GM18511 (cell line): ENCODE data around the gene PLTP.
"Not testable (repeated sequence)": the region's sequence is repeated elsewhere in the genome, so short reads cannot be mapped to it uniquely, and the experiment has no call there.

ENCODE experiments used
- ATAC-seq: cut with Tn5 transposase; IDR thresholded peaks from one replicate; pipeline ENCODE4 v1.9.1; 2021; ENCODE audit warnings: mild to moderate bottlenecking, moderate library complexity; ENCODE audit not compliant: unreplicated experiment

PLTP gene

DNA sequence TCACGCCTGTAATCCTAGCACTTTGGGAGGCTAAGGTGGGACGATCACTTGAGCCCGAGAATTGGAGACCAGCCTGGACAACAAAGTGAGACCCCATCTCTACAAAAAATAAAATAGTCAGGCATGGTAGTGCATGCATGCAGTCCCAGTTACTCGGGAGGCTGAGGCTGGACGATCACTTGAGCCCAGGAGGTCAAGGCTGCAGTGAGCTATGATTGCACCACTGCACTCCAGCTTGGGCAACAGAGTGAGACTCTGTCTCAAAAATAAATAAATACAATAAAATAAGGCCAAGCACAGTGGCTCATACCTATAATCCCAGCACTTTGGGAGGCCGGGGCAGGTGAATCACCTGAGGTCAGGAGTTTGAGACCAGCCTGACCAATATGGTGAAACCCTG is 10.6 kb downstream of the PLTP start:
- ATAC-seq, result not testable (repeated sequence)

DNA sequence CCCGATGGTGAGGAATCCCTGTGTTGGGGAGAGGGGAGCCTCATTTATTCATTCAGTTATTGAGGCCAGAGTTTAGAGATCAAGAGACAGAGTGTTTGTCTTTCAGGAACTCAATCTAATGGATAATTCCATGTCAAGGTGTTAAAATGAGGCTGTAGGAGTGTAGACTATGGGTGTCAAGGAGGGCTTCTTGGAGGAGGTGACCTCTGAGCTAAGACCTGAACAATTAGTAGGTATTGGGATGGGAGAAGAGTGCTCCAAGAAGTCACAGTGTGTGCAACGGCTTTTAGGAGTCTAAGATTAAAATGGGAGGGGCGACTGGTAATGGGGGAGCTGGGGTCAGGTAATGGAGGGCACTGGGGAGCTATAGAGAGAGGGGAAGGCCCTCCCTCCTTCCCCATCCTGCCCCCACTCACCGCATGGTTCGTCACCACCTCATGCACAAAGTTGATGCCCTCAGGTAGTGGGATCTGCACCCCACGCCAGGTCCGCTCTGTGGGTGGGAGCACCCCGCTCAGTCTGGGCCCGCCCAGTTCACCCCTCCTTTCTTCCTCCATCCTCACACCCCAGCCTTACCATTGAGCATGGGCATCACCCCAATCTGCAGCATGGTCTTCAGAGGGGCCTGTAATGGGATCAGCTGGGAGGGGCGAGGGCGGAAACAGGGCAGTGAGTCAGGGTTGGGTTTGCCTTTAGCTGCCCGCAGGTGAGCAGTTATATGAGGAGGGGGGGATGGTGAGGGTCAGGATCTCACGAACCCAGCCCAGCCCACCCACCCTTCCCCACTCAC is 12.7 kb downstream of the PLTP start:
- ATAC-seq, result no peak

DNA sequence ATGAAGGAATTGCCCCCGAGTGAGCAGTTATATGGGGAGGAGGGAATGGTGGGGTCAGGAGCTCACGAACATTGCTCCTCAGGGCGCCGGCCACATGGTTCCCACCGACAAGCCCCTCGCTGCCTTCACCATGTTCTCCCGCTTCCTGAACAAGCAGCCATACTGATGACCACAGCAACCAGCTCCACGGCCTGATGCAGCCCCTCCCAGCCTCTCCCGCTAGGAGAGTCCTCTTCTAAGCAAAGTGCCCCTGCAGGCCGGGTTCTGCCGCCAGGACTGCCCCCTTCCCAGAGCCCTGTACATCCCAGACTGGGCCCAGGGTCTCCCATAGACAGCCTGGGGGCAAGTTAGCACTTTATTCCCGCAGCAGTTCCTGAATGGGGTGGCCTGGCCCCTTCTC is 13.7 kb downstream of the PLTP start:
- no peak for ATAC-seq

DNA sequence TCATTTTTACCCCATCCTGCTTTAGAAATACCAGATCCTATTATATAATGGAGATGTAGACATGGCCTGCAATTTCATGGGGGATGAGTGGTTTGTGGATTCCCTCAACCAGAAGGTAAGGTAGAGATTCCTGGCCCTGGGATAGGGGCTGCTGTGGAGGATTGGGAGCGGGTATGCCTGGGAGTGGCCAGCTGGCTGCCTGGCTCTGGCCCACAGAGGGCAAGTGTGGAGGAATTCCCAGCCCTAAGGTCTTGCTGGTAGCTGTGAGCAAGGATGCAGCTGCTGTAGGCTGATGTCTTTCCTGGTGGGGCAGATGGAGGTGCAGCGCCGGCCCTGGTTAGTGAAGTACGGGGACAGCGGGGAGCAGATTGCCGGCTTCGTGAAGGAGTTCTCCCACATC is 14.3 kb downstream of the PLTP start:
- no peak for ATAC-seq

GRCh38 chr20:45897289-45897688 is 14.7 kb downstream of the PLTP start:
- no peak for ATAC-seq

DNA sequence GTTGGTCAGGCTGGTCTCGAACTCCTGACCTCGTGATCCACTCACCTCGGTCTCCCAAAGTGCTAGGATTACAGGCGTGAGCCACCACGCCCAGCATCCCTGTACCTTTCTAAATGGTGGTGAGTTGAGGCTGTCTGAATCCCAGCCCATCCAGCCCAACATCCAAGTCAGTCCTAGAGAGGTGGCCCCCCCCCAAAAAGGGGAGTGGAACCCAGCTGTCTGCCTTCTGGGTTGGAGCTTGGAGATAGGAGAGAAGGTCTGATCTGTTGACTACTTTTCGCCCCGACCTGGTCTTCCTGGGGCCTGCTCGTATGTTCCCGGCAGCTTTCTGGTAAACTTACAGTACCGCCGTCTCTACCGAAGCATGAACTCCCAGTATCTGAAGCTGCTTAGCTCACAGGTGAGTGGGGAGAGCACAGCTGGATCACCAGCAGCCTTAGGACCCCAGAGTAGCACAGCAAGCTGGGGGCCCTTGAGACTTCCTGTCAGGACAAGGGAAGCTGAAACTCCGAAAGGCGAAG is 15.3 kb downstream of the PLTP start:
- ATAC-seq, result no peak

DNA sequence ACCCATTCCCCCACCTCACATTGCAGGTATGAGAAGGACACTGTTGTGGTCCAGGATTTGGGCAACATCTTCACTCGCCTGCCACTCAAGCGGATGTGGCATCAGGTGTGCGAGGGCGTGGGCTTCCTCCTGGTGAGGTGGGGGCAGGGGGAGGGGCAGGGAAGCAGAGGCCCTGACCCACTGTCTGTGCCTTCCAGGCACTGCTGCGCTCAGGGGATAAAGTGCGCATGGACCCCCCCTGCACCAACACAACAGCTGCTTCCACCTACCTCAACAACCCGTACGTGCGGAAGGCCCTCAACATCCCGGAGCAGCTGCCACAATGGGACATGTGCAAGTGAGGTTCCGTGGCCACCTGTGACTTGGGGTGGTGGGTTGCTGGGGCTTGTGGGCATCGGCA is 17.2 kb downstream of the PLTP start:
- no peak for ATAC-seq

GRCh38 chr20:45893831-45894230 is 18.1 kb downstream of the PLTP start:
- no peak for ATAC-seq

GRCh38 chr20:45892828-45893500 is 19.0 kb downstream of the PLTP start:
- ATAC-seq, result no peak

DNA sequence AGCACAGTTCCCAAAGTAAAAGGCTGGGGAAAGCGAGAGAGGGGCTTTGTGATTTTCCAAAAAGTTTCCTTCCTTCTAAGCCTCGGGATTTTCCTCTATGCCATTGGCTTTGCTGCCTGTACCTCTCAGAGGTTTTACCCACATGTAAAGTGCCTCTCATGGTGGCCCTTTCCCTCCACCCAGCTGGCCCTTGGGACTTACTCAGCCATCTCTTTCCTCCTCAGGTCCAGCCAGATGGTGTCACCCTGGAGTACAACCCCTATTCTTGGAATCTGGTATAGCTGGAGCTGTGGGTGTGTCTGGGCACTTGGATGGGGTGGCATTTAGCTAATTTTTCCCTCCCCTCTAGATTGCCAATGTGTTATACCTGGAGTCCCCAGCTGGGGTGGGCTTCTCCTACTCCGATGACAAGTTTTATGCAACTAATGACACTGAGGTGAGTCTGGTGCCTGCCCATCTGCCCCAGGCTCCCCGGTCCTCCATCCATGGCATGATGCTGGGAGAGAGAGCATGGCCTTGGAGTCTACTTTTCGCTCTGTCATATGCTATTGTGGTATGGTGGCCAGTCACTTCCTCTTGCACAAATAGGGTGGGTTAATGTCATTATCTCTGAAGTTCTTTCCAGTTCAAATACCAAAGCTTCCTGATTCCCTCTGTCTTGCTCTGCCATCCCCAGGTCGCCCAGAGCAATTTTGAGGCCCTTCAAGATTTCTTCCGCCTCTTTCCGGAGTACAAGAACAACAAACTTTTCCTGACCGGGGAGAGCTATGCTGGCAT is 19.7 kb downstream of the PLTP start:
- no peak for ATAC-seq

DNA sequence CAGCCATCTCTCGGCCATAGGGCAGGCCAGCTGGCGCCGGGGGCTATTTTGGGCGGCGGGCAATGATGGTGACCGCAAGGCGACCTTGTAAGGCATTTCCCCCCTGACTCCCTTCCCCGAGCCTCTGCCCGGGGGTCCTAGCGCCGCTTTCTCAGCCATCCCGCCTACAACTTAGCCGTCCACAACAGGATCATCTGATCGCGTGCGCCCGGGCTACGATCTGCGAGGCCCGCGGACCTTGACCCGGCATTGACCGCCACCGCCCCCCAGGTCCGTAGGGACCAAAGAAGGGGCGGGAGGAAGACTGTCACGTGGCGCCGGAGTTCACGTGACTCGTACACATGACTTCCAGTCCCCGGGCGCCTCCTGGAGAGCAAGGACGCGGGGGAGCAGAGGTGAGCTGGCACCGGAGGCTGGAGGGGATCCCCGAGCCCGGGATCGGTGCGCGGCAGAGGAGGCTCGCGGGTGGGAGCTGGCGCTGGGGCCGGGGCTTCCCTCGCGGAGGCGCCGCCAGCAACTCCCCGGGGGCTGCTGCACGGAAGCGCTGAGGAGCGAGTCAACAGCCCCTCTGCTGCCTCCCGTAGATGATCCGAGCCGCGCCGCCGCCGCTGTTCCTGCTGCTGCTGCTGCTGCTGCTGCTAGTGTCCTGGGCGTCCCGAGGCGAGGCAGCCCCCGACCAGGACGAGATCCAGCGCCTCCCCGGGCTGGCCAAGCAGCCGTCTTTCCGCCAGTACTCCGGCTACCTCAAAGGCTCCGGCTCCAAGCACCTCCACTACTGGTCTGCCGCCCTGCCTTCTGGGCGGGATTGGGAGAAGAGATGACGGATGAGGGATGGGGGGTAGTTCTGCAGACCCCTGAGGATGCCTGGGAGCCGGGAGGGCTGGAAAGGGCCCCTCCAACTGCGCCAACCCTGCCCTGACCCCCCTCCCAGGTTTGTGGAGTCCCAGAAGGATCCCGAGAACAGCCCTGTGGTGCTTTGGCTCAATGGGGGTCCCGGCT is 20.7 kb downstream of the PLTP start, which contains the start of the genes CTSA and NEURL2:
Gene CTSA (plus strand): TSS at position 351 of the 999 bp plus-strand sequence. CDS start 234 bp downstream, at position 585.
Gene NEURL2 (minus strand): TSS at position 224 of the 999 bp plus-strand sequence. CDS start 217 bp downstream, at position 7.
- ATAC-seq, result peak; percentile 80

- peak; percentile 41 for ATAC-seq
These were observed 21.6 kb downstream of the PLTP start for GRCh38 chr20:45890077-45890984.

GRCh38 chr20:45888681-45889080 is 23.3 kb downstream of the PLTP start:
- ATAC-seq, result no peak

GRCh38 chr20:45887346-45887715 is 24.6 kb downstream of the PLTP start, which contains the start of gene SPATA25:
Gene SPATA25 (minus strand): TSS chr20:45887622. CDS start chr20:45887590, 32 bp downstream.
- ATAC-seq, result no peak

DNA sequence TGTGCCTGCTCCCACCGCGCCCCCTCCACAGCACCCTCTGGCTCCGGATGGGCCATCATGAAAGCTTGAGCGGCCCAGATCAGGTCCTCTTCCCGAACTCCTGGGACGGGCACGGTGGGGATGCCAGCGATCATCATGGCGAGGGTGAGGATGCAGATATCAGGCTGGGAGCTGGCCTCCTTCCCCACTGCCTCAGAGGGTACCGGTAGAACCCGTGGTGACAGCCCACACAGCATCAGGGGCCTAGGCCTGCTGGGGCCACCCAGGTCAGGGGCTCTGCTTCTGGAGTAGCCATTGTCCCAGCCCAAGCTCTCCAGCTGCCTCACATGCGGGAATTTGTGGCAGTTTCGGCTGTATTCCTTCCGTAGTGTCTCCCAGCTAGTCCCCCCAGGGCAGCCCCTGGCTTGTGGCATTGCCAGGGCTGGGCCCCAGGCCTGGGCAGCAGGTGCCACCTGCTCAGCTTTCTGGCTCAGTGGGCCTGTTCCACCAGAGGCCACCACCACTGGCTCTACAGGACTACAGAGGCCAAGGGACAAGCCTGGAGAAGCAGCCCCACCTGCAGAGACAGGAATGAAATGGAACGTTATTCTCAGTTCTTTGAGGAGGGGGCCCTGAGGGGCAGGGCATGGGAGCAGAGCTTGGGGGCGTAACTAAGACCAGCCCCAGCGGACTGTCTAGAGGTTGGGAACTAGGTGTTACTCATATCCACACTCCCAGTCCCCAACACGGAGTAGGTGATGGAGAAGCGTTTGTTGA is 25.2 kb downstream of the PLTP start:
- no peak for ATAC-seq

- ATAC-seq, result no peak
These were observed 28.9 kb downstream of the PLTP start for GRCh38 chr20:45883100-45883469.

- ATAC-seq, result no peak
These were observed 29.4 kb downstream of the PLTP start for GRCh38 chr20:45882469-45883099.
